ENCODE results near the gene RPTOR. TPM values are rescaled to one million over a fixed set of nuclear protein-coding genes. Genes with fewer than 3 reads are reported as not detected.

Gene RPTOR
- total RNA-seq, 1 experiment from 2014 or later = 66.7 TPM

- DNase-seq = no peak
- intact Hi-C loops (cut with micrococcal nuclease; ENCODE audit: unreplicated experiment) = no loop called here
- Mint-ChIP-seq H3K27me3 (ENCODE audit: insufficient read depth, unreplicated experiment) (no peaks in the 10 kb centered on the region), H3K36me3 (ENCODE audit: insufficient read depth, unreplicated experiment) (peaks cover 20% of the 10 kb centered on the region), H3K4me3 (ENCODE audit: unreplicated experiment) (no peak overlapping the region), H3K9me3 (ENCODE audit: unreplicated experiment) (no peaks in the 10 kb centered on the region), H3K4me1 (ENCODE audit: low read depth, unreplicated experiment) (peaks cover 10% of the 10 kb centered on the region), H3K27ac (ENCODE audit: unreplicated experiment) (no peak overlapping the region)
- Histone ChIP-seq H3K9me3 (no peaks in the 10 kb centered on the region), H3K4me3 (ENCODE audit: low read depth, low read length) (no peak overlapping the region), H3K4me1 (no peaks in the 10 kb centered on the region), H3K27me3 (replicated peaks; ENCODE audit: control insufficient read depth, insufficient read depth, low read length) (no peaks in the 10 kb centered on the region), H3K36me3 (ENCODE audit: control insufficient read depth, insufficient read depth, low read length) (no peaks in the 10 kb centered on the region; the same call in 1 of the 2 replicates)
- BruUV-seq (replicated peaks) = no TSS peak
- POLR2A ChIA-PET = no interaction called here
- CTCF ChIA-PET = no interaction called here
- TF ChIP-seq, protein P1, sequence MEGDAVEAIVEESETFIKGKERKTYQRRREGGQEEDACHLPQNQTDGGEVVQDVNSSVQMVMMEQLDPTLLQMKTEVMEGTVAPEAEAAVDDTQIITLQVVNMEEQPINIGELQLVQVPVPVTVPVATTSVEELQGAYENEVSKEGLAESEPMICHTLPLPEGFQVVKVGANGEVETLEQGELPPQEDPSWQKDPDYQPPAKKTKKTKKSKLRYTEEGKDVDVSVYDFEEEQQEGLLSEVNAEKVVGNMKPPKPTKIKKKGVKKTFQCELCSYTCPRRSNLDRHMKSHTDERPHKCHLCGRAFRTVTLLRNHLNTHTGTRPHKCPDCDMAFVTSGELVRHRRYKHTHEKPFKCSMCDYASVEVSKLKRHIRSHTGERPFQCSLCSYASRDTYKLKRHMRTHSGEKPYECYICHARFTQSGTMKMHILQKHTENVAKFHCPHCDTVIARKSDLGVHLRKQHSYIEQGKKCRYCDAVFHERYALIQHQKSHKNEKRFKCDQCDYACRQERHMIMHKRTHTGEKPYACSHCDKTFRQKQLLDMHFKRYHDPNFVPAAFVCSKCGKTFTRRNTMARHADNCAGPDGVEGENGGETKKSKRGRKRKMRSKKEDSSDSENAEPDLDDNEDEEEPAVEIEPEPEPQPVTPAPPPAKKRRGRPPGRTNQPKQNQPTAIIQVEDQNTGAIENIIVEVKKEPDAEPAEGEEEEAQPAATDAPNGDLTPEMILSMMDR (IDR thresholded peaks at IDR 0.05; ENCODE audit: insufficient read depth in 1 of 2, low read depth in 1 of 2, low read length in 1 of 2, severe bottlenecking in 1 of 2, unreplicated experiment in 1 of 2) = no peak
These were observed 95.9 kb downstream of the RPTOR start for GRCh38 chr17:80640366-80641084.

DNA sequence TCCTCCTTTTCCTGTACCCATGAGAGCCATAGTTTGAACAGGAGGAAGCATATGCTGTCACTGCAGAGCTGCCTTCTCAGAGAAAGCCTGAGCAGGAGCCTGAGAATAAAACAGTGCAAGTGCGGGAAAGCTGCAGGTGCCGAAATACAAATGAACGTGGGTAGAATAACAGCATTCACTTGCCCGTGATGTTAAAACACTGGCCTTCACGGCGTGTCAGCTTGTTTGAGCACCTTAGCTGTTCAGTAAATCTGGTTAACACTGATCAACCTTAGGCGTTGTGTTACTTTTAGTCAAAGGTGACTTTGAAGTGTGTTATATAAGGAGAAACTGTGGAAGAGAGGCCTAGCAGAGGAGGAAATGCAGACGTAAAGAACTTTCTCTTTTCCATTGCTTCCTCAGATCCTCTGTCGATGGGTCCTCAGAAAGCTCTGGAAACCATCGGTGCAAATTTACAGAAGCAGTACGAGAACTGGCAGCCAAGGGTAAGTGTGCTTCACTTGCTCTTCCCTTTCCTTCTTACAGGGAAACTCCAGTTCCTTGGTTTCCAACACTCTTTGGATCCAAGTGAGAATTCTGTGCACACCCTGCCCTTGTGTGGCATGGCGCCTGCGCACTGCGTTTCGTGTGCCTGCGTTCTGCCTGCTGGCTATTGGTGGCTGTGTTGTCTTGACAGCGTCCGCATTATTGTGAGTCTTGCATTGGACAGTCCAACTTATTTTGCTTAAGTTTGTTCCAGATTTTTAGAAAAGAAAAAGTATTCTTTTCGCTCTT lies 98.9 kb downstream of the RPTOR start:
- POLR2A ChIA-PET = no interaction called here

DNA sequence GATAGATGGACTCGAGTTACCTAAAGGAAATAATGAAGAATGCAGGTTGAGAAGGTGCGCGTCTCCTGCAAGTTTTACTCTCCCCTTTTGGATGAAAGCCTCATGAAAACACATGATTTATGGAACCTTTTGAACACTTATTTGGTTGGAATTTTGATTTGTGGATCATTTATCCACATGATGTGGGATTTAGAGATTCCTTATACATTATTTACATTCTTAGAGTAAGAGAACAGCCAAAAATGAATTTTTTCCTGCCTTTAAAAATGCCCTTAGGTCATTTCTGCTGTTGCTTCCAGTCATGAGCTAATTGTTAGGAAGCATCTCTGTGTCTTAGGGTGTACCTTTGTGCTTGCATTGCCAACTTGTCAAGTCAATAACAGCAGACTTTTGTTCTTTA lies 99.9 kb downstream of the RPTOR start:
- no peak overlapping the region for H3K27ac Mint-ChIP-seq (ENCODE audit: unreplicated experiment)
- POLR2A ChIA-PET = no interaction called here
- H3K27me3 ChIP-seq (replicated peaks; ENCODE audit: control insufficient read depth, insufficient read depth, low read length) = no peaks in the 10 kb centered on the region
- H3K9me3 ChIP-seq = no peaks in the 10 kb centered on the region
- no peaks in the 10 kb centered on the region; the same call in 1 of the 2 replicates for H3K36me3 ChIP-seq (ENCODE audit: control insufficient read depth, insufficient read depth, low read length)
- TSS peak; percentile 16 for BruUV-seq (replicated peaks)
- H3K36me3 Mint-ChIP-seq (ENCODE audit: insufficient read depth, unreplicated experiment) = peaks cover 15% of the 10 kb centered on the region
- TF ChIP-seq, protein P1 (IDR thresholded peaks at IDR 0.05; ENCODE audit: insufficient read depth in 1 of 2, low read depth in 1 of 2, low read length in 1 of 2, severe bottlenecking in 1 of 2, unreplicated experiment in 1 of 2) = no peak
- H3K27me3 Mint-ChIP-seq (ENCODE audit: insufficient read depth, unreplicated experiment) = no peaks in the 10 kb centered on the region
- CTCF ChIA-PET = no interaction called here
- no peak overlapping the region for H3K4me3 Mint-ChIP-seq (ENCODE audit: unreplicated experiment)
- intact Hi-C loops (cut with micrococcal nuclease; ENCODE audit: unreplicated experiment) = no loop called here
- no peak overlapping the region for H3K4me3 ChIP-seq (ENCODE audit: low read depth, low read length)
- no peaks in the 10 kb centered on the region for H3K9me3 Mint-ChIP-seq (ENCODE audit: unreplicated experiment)
- DNase-seq = no peak
- H3K4me1 Mint-ChIP-seq (ENCODE audit: low read depth, unreplicated experiment) = peaks cover 8% of the 10 kb centered on the region
- H3K4me1 ChIP-seq = peaks cover 7% of the 10 kb centered on the region; the same call in 1 of the 2 replicates

More for the DNA sequence above, 98.9 kb downstream of the RPTOR start:
- intact Hi-C loops (cut with micrococcal nuclease; ENCODE audit: unreplicated experiment) = no loop called here
- TF ChIP-seq, protein P1 (IDR thresholded peaks at IDR 0.05; ENCODE audit: insufficient read depth in 1 of 2, low read depth in 1 of 2, low read length in 1 of 2, severe bottlenecking in 1 of 2, unreplicated experiment in 1 of 2) = no peak
- Histone ChIP-seq H3K4me1 (0 out of 2 replicates have a peak, but pooled peaks cover 4% of the 10 kb centered on the region), H3K4me3 (ENCODE audit: low read depth, low read length) (no peak overlapping the region), H3K9me3 (no peaks in the 10 kb centered on the region), H3K27me3 (replicated peaks; ENCODE audit: control insufficient read depth, insufficient read depth, low read length) (no peaks in the 10 kb centered on the region), H3K36me3 (ENCODE audit: control insufficient read depth, insufficient read depth, low read length) (no peaks in the 10 kb centered on the region; the same call in 1 of the 2 replicates)
- no peak overlapping the region for H3K4me3 Mint-ChIP-seq (ENCODE audit: unreplicated experiment)
- no peaks in the 10 kb centered on the region for H3K9me3 Mint-ChIP-seq (ENCODE audit: unreplicated experiment)
- H3K27me3 Mint-ChIP-seq (ENCODE audit: insufficient read depth, unreplicated experiment) = no peaks in the 10 kb centered on the region
- CTCF ChIA-PET = no interaction called here
- DNase-seq = no peak
- H3K4me1 Mint-ChIP-seq (ENCODE audit: low read depth, unreplicated experiment) = peaks cover 6% of the 10 kb centered on the region
- no TSS peak for BruUV-seq (replicated peaks)
- H3K36me3 Mint-ChIP-seq (ENCODE audit: insufficient read depth, unreplicated experiment) = peaks cover 19% of the 10 kb centered on the region
- no peak overlapping the region for H3K27ac Mint-ChIP-seq (ENCODE audit: unreplicated experiment)
